ENCODE data around the gene DGLUCY.
"Not testable (repeated sequence)": the region's sequence is repeated elsewhere in the genome, so short reads cannot be mapped to it uniquely, and the experiment has no call there.

Gene DGLUCY, protein sequence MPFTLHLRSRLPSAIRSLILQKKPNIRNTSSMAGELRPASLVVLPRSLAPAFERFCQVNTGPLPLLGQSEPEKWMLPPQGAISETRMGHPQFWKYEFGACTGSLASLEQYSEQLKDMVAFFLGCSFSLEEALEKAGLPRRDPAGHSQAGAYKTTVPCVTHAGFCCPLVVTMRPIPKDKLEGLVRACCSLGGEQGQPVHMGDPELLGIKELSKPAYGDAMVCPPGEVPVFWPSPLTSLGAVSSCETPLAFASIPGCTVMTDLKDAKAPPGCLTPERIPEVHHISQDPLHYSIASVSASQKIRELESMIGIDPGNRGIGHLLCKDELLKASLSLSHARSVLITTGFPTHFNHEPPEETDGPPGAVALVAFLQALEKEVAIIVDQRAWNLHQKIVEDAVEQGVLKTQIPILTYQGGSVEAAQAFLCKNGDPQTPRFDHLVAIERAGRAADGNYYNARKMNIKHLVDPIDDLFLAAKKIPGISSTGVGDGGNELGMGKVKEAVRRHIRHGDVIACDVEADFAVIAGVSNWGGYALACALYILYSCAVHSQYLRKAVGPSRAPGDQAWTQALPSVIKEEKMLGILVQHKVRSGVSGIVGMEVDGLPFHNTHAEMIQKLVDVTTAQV

DNA sequence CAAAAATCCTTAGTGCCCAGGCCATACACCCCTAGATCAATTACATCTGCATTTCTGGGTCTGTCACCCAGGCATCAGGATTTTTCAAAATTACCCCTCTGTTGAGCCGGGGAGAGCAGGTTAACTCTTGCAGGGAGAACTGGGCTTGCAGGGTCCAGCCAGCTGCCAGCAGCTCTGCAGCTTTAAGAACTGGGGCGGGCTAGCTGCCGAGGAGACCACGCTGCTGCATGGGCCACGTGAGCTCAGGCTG, at the start of gene DGLUCY:
Gene DGLUCY (plus strand): TSS at position 245 of the 250 bp plus-strand sequence. CDS start 46,222 bp downstream, outside the sequence.
- peak; percentile 37 for DNase-seq (ENCODE audit: low read depth)

DNA sequence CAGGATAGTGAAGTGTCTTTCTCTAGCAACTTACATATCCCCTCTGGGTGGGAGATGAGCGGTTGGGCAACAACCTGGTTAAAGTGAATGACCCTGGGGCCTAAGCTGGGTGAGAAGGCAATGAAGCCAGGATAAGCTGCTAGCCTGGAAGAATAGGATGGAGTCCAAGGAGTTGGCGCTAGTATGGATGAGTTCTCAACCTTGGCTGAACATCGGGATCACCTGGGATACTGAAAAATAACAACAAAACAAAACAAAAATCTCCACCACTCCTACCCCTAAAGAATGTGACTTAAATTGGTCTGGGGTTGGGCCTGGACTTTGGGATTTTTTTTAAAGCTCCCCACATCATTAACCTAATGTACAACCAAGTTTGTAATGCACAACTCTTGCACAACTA, 48.6 kb upstream of the DGLUCY start:
- no peak for DNase-seq (ENCODE audit: low read depth)

DNA sequence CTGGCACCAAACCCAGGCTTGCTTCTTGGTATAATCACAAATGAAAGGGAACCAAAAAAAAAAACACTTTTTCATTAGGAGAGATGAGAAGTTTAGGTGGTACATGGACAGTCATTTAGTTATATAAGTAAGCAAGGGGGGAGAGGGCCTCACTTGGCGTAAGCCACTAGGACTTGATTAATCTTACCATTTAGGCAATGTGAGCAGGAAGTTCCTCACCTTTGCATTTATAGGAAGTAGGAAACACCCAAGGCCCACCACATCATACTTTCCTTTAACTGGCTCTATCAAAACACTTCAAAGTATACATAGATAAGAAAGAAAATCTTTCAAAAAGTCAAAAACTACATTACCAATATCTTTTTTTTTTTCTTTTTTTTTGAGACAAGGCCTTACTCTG, 46.7 kb upstream of the DGLUCY start:
- DNase-seq (ENCODE audit: low read depth), result no peak

DNA sequence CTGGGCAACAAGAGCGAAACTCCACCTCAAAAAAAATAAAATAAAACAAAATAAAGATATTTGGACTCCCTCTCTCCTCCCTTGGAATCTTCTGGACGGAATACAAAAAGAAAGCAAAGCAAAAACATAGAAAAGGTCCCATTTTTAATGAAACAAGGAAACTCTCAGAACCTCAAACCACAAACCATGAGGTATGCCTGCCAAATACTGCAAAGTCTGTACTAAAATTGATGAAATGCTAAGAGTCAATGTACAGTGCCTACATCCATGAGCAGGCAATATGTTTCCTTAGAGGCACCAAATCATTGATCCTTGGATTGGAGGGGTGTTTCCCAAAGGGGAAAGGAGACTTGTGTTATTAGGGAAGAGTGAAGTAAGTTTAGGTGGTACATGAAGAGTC, 45.2 kb upstream of the DGLUCY start:
- DNase-seq (ENCODE audit: low read depth), result no peak

DNA sequence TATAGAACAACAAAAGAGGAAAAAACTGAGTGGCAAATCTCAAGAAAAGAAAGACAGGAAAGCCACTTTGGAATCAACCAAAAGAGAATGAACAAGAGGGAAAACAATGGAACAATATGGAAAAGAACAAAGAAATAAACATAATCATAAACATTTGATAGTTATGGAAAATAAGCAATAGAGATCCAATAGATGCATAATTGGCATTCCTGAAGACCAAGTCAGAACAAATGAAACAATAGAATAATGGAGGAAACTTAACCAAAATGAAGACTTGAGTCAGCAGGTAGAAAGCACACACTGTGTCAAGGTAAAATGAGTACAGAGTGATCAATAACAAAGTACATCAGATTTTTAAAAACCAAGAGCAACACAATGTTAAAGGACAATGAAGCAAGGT, 43.3 kb upstream of the DGLUCY start:
- DNase-seq (ENCODE audit: low read depth), result no peak

DNA sequence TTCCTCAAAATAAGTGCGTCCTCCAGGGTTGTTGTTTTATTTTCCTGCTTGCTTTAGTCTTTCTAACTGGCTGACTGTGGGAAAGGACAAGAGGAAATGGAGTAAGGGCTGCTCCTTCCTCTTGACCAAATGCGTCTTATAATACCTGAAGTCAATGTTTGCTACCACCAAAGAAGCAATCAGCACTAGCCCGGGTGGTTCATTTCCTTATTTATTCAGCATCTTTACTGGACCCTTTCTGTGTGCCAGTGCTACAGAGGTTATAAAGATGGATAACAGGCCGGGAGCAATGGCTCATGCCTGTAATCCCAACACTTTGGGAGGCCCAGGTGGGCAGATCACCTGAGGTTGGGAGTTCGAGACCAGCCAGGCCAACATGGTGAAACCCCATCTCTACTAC, 38.3 kb upstream of the DGLUCY start:
- no peak for DNase-seq (ENCODE audit: low read depth)

DNA sequence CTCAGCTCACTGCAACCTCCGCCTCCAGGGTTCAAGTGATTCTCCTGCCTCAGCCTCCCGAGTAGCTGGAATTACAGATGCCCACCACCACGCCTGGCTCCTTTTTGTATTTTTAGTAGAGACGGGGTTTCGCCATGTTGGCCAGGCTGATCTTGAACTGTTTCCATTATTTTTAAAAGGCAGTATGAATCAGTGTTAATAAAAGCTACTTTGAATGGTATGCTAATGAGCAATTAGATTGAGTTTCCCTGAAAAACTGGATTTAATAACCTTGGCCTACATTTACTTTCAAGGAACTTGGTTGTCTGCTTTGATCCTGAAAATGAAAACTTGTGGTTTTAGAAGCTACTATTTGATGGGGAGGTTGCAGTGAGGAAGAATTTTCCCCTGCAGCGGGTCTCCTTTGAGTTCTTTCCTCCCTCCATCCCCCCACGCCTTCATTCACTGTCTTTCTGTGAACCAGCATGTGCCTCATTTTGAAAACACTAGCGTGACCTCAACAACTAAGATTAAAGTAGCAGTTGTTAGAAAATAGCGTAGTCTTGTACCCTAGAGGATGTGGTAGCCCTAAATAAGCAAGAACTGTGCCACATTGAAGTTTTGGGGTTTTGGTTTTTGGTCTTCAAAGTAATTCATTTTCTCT, 35.7 kb upstream of the DGLUCY start:
- no peak for DNase-seq (ENCODE audit: low read depth)

DNA sequence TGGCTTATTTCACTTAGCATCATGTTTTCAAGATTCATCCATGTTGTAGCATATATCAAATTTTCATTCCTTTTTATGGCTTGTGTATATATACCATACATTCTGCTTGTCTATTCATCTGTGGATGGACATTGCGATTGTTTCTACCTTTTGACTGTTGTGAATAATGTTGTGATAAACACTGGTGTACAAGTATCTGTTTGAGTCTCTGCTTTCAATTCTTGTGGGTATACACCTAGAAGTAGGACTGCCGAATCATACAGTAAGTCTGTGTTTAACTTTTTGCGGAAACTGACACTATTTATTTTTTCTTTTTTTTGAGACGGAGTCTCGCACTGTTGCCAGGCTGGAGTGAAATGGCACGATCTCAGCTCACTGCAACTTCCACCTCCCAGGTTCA, 33.8 kb upstream of the DGLUCY start:
- no peak for DNase-seq (ENCODE audit: low read depth)

DNA sequence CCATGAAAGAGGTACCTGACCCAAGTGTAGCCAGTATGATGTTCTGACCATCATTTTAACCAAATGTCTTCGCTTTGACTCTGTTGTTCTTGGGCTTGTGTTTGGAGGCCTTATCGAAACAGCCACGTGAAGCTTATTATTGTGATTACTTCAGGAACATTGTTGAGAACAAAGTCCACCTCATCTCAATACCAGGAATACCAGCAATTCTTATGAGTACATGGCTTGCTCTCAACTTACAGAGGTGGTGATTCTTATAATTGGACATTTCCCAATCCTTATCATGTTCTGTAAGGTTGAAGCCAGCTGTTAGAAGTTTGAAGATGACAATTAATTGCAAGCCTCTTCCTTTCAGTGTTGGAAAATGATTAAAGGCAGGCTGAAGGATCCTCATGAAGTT, 31.6 kb upstream of the DGLUCY start:
- no peak for DNase-seq (ENCODE audit: low read depth)

DNA sequence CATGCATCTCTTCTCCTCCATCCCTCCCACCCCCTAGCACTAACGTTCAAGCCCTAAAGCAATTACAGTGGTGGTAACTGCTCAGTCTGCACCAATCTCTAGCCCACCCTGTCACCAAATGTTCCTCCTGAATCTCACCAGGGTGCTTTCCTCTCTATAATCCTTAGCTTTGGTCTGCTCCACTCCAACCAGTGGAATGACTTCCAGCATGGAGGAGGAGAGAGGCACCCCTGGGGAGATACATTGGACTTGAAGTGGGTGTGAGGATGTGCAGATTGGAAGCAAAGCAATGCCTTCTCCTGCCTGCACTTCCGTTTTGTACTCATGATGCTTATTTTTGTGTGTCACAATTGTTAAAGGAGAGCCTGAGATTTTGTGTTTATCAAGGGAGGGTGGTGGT, 29.4 kb upstream of the DGLUCY start:
- no peak for DNase-seq (ENCODE audit: low read depth)

DNA sequence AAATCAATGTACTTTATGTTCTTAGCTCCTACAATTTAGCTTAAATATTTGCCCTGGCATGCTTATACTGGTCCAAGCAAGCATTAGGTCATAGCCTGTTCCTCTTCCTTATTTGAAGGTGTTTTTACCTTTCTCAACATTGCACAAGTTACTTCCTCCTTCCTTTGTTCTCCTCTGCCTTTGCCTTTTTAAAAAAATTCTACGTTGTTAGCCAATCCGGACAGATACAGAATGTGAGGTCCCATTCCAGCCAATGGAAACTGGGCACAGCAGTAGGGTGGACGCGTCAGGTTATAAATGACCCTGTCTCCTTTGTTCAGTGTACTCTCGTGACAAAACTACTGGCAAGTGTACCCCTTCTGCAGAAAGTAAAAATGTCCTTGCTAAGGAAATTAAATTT, 26.4 kb upstream of the DGLUCY start:
- DNase-seq (ENCODE audit: low read depth), result not testable (repeated sequence)

DNA sequence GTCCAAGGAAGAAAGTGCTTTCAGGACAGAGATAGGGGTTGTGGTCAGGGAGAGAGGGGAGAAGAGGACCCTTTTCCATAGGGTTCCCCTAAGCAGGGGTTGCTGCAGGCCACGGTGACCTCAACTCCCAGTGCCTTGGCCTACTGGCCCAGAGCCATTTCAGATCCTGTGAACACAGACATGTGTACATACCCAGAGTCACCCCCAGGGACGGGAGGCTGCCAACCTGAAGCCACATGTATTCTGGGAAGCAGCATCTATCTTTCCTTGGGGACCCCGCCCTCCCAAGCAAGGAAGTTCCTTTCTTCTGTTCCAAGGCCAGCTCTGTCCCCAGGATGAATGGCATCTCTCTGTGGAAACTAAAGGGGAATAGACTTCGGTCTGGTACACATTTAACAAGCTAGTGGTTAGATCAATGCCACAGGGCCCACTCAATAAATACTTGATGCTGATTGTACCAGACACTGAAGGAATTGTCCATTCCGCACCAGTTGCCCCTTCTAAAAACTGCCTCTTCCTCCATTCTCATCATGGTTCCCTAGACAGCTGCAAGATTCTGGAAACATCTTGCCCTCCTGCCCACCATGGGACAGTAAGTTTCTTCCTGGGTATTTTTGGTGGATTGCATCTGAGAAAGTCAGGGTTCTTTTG, 25.2 kb upstream of the DGLUCY start:
- DNase-seq (ENCODE audit: low read depth), result no peak

DNA sequence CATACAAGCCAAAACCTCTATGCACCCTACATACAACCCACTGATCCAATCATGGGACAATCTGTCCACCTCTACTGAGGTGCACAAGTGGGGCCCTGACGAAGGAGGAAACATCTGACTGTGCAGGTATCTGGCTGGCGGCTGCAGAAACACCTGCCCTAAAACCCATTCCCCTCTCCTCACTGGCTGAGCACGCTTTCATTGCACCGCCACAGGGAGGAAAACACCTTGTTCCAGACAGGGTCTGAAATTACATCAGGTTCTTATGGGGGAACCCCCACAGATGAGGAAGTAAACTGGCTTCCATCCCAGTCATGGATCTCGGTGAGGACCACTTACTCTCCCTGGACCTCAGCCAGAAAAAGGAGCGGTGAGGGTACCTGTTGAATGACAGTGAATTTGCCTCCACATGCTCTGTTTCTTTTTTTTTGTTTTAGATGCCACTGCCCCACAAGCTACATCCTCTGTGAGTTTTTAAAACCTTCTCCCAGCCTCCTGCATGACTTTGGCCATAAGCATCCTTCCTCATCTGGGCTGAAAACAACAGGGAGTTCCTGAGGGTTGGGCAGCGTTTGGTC, 23.8 kb upstream of the DGLUCY start:
- no peak for DNase-seq (ENCODE audit: low read depth)

DNA sequence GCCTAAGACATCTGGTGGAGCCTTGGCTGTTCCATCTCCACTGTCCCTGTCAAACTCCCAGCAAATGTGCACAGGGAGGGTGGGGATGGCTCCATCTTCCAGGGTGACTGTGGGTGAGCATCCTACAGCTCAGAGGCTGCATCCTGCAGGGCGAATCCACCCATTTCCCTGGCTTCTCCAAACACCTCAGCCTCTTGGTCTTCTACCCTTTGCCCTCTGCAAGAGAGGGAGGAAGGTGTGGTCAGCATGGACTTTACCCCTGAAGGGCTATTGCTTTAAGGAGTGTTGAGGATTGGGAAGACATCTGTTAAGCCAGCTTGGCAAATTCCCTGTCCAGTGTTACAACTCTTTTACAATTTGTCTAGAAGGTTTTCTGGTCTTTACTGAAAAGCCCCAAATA, 23.1 kb upstream of the DGLUCY start:
- no peak for DNase-seq (ENCODE audit: low read depth)

DNA sequence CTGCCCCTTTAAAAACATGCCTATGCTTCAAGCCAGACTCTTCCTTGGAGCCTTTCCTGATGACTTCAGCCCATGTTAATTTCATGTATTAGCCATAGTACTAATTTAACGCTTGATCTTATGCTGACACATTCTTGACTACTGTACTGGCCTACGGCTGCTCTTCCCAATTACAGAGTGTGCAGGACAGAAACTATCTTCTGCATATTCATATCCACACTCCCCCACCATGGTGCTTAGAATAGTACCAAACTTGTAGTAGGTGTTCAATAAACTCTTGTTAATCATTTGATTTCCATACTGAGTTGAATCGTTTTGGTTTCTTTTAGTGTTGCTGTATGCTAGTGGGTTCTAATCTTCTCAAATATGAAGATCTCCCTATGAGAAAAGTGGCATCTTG, 21.8 kb upstream of the DGLUCY start:
- DNase-seq (ENCODE audit: low read depth), result no peak

DNA sequence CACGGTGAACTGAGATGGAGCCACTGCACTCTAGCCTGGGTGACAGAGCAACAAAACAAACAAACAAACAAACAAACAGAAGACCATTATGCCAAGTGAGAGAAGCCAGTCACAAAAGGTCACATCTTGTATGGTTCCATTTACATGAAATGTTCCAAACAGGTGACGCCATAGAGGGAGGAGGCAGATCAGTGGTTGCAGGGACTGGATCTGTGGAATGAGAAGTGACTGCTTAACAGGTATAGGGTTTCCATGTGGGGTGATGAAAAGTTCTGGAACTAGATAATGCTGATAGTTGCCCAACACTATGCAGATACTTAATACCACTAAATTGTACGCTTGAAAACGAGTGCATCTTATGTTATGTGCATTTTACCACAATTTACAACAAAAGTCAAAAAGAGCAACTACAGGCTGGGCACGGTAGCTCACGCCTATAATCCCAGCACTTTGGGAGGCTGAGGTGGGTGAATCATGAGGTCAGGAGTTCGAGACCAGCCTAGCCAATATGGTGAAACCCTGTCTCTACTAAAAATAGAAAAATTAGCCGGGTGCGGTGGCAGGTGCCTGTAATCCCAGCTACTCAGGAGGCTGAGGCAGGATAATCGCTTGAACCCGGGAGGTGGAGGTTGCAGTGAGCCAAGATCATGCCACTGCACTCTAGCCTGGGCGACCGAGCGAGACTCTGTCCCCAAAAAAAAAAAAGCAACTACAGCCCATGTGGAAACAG, 20.0 kb upstream of the DGLUCY start:
- DNase-seq (ENCODE audit: low read depth), result not testable (repeated sequence)

DNA sequence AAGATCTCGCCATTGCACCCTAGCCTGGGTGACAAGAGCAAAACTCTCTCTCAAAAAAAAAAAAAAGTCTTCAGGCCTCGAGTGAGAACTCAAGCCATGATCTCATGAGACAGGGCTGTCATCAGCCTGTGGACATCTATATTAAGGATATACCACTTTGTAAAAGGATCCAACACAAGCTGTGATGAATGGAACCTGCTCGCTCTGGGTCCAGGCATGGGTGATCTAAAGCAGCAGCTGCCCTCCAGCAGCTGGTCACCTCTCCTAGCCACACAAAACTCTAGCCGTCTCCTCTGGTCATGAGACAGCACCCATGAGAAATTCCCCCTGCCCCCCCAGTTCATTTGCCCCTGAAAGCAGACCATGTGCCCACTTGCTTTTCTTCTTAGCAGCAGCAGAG, 19.1 kb upstream of the DGLUCY start:
- no peak for DNase-seq (ENCODE audit: low read depth)

DNA sequence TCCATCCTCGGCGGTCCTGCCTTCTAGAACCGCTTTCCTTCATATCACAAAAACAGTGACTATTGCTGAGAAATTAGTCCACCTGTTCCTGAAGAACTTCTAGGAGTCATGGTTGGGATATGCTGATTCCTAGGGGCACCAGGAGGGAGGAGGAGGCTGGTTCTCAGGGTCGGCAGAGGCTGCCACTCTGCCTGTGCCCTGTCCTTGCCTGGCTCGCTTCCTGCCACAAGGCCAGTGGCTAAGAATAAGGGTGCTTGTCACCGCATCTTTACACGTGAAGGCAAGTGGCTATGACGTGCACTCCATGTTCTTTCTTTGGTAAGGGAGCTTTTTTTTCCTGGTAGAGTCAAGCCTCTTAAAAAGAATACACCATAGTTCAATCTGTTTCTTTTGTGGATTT, 18.7 kb upstream of the DGLUCY start:
- DNase-seq (ENCODE audit: low read depth), result no peak

DNA sequence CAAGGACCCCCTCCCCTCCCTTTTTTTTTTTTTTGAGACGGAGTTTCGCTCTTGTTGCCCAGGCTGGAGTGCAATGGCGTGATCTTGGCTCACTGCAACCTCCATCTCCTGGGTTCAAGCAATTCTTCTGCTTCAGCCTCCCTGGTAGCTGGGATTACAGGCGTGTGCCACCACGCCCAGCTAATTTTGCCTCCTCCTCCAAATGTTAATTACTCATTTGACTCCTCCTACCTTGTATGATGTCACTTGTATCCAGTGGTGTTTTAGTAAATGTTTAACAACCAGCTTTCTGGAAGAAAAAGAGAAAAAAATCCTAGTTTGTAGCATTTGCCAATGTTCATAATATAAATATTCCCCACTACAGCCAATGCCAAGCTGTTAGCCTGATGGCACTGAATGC, 16.2 kb upstream of the DGLUCY start:
- DNase-seq (ENCODE audit: low read depth), result not testable (repeated sequence)

DNA sequence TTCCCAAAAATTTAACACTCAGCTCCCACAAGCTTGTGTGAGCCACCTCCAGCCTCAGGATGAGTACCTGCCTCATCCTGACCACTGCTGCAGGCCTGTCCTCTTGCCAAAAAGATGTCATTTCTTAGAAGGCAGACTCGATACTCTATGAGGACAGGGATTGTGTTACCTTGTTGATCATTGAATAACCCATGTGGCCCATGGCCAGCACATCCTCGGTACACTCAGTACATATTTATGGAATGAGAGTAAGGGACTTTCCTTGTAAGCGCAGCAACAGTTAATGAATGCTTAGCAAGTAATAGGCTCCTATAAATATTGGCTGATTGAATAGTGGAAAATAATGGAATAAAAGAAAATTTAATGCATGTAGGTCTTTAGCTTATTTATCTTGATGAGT, 15.3 kb upstream of the DGLUCY start:
- no peak for DNase-seq (ENCODE audit: low read depth)

DNA sequence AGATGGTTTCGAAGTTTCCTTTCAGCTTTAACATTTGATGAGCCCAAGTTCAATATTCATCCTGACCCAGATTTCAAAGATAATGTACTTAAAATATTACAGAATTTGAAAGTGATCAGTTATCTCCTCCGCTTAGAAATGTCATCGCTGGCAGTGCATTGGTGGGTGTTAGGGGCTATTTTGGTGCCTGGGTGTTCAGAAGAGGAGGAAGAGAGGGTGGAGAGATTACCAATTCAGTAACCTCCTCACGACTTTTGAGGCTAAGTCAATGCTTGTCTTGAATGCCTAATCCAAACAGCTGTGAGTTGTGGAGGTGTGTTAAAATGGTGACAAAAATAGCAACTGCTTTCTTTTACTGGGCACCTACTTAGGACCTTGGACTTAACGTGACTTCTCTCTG, 13.8 kb upstream of the DGLUCY start:
- DNase-seq (ENCODE audit: low read depth), result no peak

DNA sequence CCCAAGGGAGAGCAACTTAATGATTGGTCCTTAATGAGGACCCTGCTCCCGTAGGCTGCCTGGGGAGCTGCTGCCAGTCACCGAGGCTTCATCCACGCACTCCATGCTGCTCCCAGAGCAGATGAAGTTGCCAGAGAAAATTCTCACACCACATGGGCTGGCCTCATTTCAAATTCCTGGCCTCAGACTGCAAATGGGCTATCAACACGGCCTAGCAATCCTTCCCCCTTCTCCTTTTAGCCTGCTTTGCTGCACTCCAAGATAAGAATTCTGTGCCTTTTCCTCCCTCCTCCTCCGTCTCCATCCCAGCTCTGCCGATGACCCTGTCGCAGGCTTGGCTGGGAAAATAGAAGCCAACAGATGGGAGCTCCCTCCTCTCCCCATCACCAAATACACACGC, 10.8 kb upstream of the DGLUCY start:
- no peak for DNase-seq (ENCODE audit: low read depth)
